Measurements from ENCODE around the gene SS18L1.

GRCh38 chr20:62155428-62156253 is 12.1 kb downstream of the SS18L1 start:
- TF ChIP-seq CTCF (conservative IDR thresholded peaks at IDR 0.05; ENCODE audit: low read length), result no peak
- TF ChIP-seq EZH2phosphoT487 (IDR thresholded peaks at IDR 0.05; ENCODE audit: borderline replicate concordance), result no peak
